ENCODE measurements around the gene MAZ. TPM values are rescaled to one million over a fixed set of nuclear protein-coding genes. Genes with fewer than 3 reads are reported as not detected.
"Not testable (repeated sequence)": the region's sequence is repeated elsewhere in the genome, so short reads cannot be mapped to it uniquely, and the experiment has no call there.

Gene MAZ
- polyA plus RNA-seq (2012; ENCODE audit: insufficient read depth, insufficient read length), result 1,001 TPM

GRCh38 chr16:29806099-29806579, at the start of gene MAZ:
MAZ (plus strand) TSS chr16:29806529; CDS start chr16:29806702, 173 bp downstream.
- H3K4me3 ChIP-seq (ENCODE audit: low read length), result peak within 1 kb of the TSS; percentile 91
- no peak for DNase-seq (ENCODE audit: low read depth, low spot score)

GRCh38 chr16:29756654-29757053, 49.7 kb upstream of the MAZ start:
- peak; percentile 30 for DNase-seq (ENCODE audit: low read depth, low spot score)
- H3K4me3 ChIP-seq (ENCODE audit: low read length), result no peak overlapping the region

- H3K4me3 ChIP-seq (ENCODE audit: low read length); DNase-seq (ENCODE audit: low read depth, low spot score): not testable (repeated sequence)
Measured at GRCh38 chr16:29757086-29757485, 49.2 kb upstream of the MAZ start.

- DNase-seq (ENCODE audit: low read depth, low spot score), result no peak
Measured at GRCh38 chr16:29757950-29758466, 48.3 kb upstream of the MAZ start.

GRCh38 chr16:29760567-29761279, 45.6 kb upstream of the MAZ start:
- DNase-seq (ENCODE audit: low read depth, low spot score), result no peak
- no peak overlapping the region for H3K4me3 ChIP-seq (ENCODE audit: low read length)

More at GRCh38 chr16:29757950-29758466, 48.3 kb upstream of the MAZ start:
- no peak overlapping the region for H3K4me3 ChIP-seq (ENCODE audit: low read length)

GRCh38 chr16:29761280-29761651, 45.1 kb upstream of the MAZ start:
- not testable (repeated sequence) for H3K4me3 ChIP-seq (ENCODE audit: low read length); DNase-seq (ENCODE audit: low read depth, low spot score)

- no peak for DNase-seq (ENCODE audit: low read depth, low spot score)
Measured at GRCh38 chr16:29761882-29762281, 44.4 kb upstream of the MAZ start.

DNA sequence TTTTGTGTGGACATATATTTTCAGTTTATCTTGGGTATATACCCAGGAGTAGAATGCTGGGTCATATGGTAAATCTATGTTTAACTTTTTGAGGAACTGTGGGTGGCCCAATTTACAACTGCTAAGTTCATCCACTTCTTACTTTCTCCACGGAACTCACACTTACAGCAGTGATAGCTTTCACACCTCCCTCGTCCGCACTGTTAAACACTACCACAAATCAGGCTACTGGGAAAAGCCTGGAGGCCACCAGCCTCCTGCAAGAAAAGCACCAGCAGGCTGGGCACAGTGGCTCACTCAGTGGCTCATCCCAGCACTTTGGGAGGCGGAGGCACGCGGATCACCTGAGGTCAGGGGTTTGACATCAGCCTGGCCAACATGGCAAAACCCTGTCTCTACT, 43.0 kb upstream of the MAZ start:
- H3K4me3 ChIP-seq (ENCODE audit: low read length), result no peak overlapping the region
- no peak for DNase-seq (ENCODE audit: low read depth, low spot score)

More at GRCh38 chr16:29761882-29762281, 44.4 kb upstream of the MAZ start:
- H3K4me3 ChIP-seq (ENCODE audit: low read length), result no peak overlapping the region

- no peak for DNase-seq (ENCODE audit: low read depth, low spot score)
- H3K4me3 ChIP-seq (ENCODE audit: low read length), result no peak overlapping the region
Measured at GRCh38 chr16:29765167-29766032, 40.9 kb upstream of the MAZ start.

DNA sequence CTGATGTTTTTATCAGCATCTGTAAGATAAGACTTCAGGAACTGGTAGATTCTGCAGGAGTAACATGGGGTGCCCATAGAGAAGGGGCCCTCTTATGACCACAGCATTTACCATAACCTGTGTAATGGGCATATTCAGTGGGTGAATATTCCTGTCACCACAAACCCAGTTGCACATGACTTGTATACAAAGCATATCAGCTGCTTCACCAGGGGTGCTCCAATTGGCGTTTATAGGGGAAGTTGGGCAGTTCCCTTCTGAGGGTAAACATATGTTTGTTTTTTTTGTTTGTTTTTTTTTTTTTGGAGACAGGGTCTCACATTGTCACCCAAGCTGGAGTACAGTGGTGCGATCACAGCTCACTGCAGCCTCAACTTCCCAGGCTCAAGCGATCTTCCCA, 39.8 kb upstream of the MAZ start:
- no peak overlapping the region for H3K4me3 ChIP-seq (ENCODE audit: low read length)

DNA sequence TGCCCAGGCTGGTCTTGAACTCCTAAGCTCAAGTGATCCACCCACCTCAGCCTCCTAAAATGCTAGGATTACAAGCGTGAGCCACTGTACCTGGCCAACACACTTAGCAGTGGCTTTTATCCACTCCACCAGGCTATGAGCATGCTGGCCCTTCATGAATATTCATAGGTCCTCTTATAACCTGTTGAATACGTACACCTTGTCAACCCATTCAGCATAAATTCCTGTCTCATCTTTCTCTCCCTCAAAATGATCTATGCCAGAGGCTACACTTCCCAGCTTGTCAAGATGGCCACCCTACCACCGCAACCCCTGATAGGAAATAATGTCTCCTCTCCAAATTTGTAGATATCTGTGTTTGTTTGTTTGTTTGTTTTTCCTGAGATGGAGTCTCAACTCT, 39.3 kb upstream of the MAZ start:
- DNase-seq (ENCODE audit: low read depth, low spot score), result no peak
- no peak overlapping the region for H3K4me3 ChIP-seq (ENCODE audit: low read length)

More for the DNA sequence above, 39.8 kb upstream of the MAZ start:
- DNase-seq (ENCODE audit: low read depth, low spot score), result no peak

DNA sequence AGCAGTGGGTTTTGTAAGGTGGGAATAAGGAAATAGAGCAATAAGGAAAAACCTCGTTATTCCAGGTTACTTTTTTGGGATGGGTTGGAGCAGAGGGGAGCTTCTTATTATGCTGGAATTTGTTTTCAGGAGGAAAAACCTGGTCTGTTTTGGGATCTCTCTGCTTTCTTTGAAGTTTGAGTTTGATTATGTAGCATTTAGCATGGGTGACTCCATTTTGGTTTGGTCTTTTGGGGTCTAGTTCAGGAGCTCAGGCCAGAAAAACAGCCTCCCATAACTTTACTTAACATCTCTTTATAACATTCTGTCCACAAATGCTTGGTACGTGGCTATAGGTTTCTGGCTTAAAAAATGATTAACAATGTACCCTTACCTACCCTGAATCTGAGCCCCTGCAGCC, 36.8 kb upstream of the MAZ start:
- H3K4me3 ChIP-seq (ENCODE audit: low read length), result no peak overlapping the region
- no peak for DNase-seq (ENCODE audit: low read depth, low spot score)

DNA sequence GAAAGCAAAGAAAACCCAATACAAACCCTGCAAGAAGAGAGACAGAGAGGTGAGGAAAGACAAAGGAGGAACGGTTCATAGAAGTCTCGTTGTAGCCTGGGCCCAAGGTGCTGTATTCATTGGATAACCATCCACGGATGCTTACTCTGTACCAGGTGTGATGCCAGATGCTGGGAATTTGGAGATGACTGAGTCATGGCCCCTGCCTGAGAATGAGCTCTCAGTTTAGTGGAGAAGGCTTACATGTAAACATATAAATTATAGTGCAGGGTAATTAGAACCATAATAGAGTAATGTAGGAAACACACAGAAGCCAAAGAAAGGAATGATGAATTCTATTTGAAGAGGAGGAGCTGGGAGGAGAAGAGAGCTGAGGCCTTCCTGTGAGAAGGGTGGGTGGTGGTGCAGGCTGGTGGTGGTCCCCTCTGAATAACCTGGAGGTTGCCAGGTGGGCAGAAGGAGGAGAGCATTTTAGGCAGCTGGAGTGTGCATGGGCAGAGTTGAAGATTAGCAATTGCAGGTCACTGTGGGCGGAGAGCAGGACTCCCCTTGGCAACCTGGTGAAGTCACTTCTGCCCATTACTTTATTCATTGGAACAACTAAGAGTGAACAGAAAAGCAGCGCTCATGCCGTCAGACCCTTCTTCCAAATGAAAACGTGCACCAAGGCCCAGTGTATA, 35.9 kb upstream of the MAZ start:
- no peak overlapping the region for H3K4me3 ChIP-seq (ENCODE audit: low read length)
- no peak for DNase-seq (ENCODE audit: low read depth, low spot score)

- not testable (repeated sequence) for DNase-seq (ENCODE audit: low read depth, low spot score); H3K4me3 ChIP-seq (ENCODE audit: low read length)
Measured at GRCh38 chr16:29772330-29772729, 34.0 kb upstream of the MAZ start.

GRCh38 chr16:29774730-29775129, 31.6 kb upstream of the MAZ start:
- no peak for DNase-seq (ENCODE audit: low read depth, low spot score)

DNA sequence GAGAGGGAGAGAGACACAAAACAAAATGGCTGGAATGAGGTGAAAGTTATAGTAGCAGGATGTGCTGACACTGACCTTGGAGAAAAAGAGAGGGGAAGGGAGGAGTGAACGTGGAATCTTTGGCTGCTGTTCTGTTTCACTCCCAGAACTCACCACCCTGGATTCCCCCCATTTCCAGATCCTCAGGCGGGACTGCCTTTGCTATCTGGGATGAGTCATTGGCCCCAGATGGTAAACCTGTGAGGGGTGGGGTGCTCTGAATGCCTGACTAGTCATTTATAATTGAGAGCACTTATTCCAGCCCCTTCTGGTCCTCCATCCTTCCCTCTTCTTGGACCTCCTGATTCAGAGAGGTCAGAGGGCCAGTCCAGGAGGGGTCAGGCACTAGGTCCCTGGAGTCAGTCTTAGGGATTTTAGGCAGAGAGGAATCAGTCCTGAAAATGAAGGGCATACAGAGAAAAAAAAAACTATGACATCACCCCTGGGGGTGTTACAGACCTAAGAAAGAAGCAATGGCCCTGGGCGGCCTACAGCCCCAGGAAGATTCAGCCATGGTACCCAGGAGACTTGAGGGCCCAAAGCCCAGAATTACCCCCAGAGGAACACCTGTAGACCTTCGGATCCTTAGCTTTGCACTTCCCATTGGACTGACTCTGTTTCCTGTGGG, 30.5 kb upstream of the MAZ start:
- no peak overlapping the region for H3K4me3 ChIP-seq (ENCODE audit: low read length)

More at GRCh38 chr16:29774730-29775129, 31.6 kb upstream of the MAZ start:
- no peak overlapping the region for H3K4me3 ChIP-seq (ENCODE audit: low read length)

GRCh38 chr16:29777576-29778350, 28.6 kb upstream of the MAZ start, which contains the start of gene ZG16:
ZG16 (plus strand) TSS chr16:29778256; CDS start chr16:29779267, 1,011 bp downstream.
- H3K4me3 ChIP-seq (ENCODE audit: low read length), result no peak within 1 kb of the TSS
- DNase-seq (ENCODE audit: low read depth, low spot score), result no peak

More for the DNA sequence above, 30.5 kb upstream of the MAZ start:
- DNase-seq (ENCODE audit: low read depth, low spot score), result no peak

- no peak overlapping the region for H3K4me3 ChIP-seq (ENCODE audit: low read length)
- DNase-seq (ENCODE audit: low read depth, low spot score), result no peak
Measured at GRCh38 chr16:29779474-29779873, 26.9 kb upstream of the MAZ start.
